ENCODE data around the gene KCNC4. TPM values are rescaled to one million over a fixed set of nuclear protein-coding genes. Genes with fewer than 3 reads are reported as not detected.

Gene KCNC4
- total RNA-seq, 1 donor from 2014 or later = 5.9 TPM

GRCh38 chr1:110243574-110243973 is 33.5 kb downstream of the KCNC4 start:
- DNase-seq (ENCODE audit: low read depth, low spot score) = no peak
- Mint-ChIP-seq H3K27ac (ENCODE audit: unreplicated experiment) (no peak overlapping the region), H3K27me3 (ENCODE audit: low read depth) (peaks cover 5% of the 10 kb centered on the region), H3K4me3 (no peak overlapping the region), H3K9me3 (no peaks in the 10 kb centered on the region), H3K4me1 (peaks cover 21% of the 10 kb centered on the region), H3K36me3 (ENCODE audit: low read depth) (no peaks in the 10 kb centered on the region)
- no peak for TF ChIP-seq CTCF (conservative IDR thresholded peaks at IDR 0.05)

GRCh38 chr1:110245876-110246620 is 35.9 kb downstream of the KCNC4 start:
- no peaks in the 10 kb centered on the region for H3K9me3 Mint-ChIP-seq
- DNase-seq (ENCODE audit: low read depth, low spot score) = no peak
- H3K27ac Mint-ChIP-seq (ENCODE audit: unreplicated experiment) = no peak overlapping the region
- peaks cover 16% of the 10 kb centered on the region for H3K4me1 Mint-ChIP-seq
- no peak overlapping the region for H3K4me3 Mint-ChIP-seq
- no peak for TF ChIP-seq CTCF (conservative IDR thresholded peaks at IDR 0.05)
- peaks cover 5% of the 10 kb centered on the region for H3K27me3 Mint-ChIP-seq (ENCODE audit: low read depth)
- no peaks in the 10 kb centered on the region for H3K36me3 Mint-ChIP-seq (ENCODE audit: low read depth)

GRCh38 chr1:110248746-110249145 is 38.6 kb downstream of the KCNC4 start:
- Mint-ChIP-seq H3K4me3 (no peak overlapping the region), H3K9me3 (no peaks in the 10 kb centered on the region), H3K36me3 (ENCODE audit: low read depth) (no peaks in the 10 kb centered on the region), H3K4me1 (peaks cover 2% of the 10 kb centered on the region), H3K27me3 (ENCODE audit: low read depth) (peaks cover 5% of the 10 kb centered on the region), H3K27ac (ENCODE audit: unreplicated experiment) (no peak overlapping the region)
- no peak for DNase-seq (ENCODE audit: low read depth, low spot score)
- no peak for TF ChIP-seq CTCF (conservative IDR thresholded peaks at IDR 0.05)

- Mint-ChIP-seq H3K4me3 (no peak overlapping the region), H3K27ac (ENCODE audit: unreplicated experiment) (no peak overlapping the region), H3K4me1 (no peaks in the 10 kb centered on the region), H3K9me3 (no peaks in the 10 kb centered on the region), H3K36me3 (ENCODE audit: low read depth) (no peaks in the 10 kb centered on the region), H3K27me3 (ENCODE audit: low read depth) (peaks cover 5% of the 10 kb centered on the region)
- no peak for TF ChIP-seq CTCF (conservative IDR thresholded peaks at IDR 0.05)
- DNase-seq (ENCODE audit: low read depth, low spot score) = no peak
Observed at GRCh38 chr1:110249256-110249655, 39.1 kb downstream of the KCNC4 start.

- DNase-seq (ENCODE audit: low read depth, low spot score) = no peak
- H3K4me3 Mint-ChIP-seq = no peak overlapping the region
- peaks cover under 1% of the 10 kb centered on the region for H3K4me1 Mint-ChIP-seq
- no peaks in the 10 kb centered on the region for H3K9me3 Mint-ChIP-seq
- no peaks in the 10 kb centered on the region for H3K36me3 Mint-ChIP-seq (ENCODE audit: low read depth)
- TF ChIP-seq CTCF (conservative IDR thresholded peaks at IDR 0.05) = no peak
- no peak overlapping the region for H3K27ac Mint-ChIP-seq (ENCODE audit: unreplicated experiment)
- peaks cover 5% of the 10 kb centered on the region for H3K27me3 Mint-ChIP-seq (ENCODE audit: low read depth)
Observed at GRCh38 chr1:110250008-110250407, 39.9 kb downstream of the KCNC4 start.

Measured in neural crest cell (in vitro differentiated cells).